GM20431 (cell line): ENCODE results near the gene DPP6.

Experiments
- in situ Hi-C: fragments of 300-500 bp; cut with MseI, MboI; formaldehyde crosslinking; loops from one replicate; pipeline ENCODE4 v1.15.0; 2020; ENCODE audit warnings: low sequenced_read_pairs; ENCODE audit not compliant: unreplicated experiment

The DPP6 gene

GRCh38 chr7:154775681-154776080 is 723.5 kb downstream of the DPP6 start:
- in situ Hi-C loops, result no loop called here

DNA sequence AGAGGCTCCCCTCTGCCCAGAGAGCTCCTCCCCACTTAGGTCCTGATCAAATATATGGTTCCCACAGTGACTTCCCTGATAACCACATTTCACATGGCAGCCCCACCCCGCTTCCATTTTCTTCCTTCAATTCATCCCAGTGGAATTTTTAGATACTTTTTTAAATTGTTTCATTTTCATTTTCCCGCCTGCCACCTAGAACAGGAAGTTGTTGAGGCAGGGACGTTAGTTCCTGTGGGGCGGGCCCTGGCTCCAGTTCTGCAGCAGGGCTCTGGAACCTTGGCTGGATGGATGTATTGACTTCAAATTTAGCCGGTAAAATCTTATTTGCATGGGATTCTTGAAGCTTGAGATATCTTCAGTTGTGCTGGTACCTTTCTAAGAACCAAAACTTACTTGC is 724.2 kb downstream of the DPP6 start:
- in situ Hi-C loops, result no loop called here

DNA sequence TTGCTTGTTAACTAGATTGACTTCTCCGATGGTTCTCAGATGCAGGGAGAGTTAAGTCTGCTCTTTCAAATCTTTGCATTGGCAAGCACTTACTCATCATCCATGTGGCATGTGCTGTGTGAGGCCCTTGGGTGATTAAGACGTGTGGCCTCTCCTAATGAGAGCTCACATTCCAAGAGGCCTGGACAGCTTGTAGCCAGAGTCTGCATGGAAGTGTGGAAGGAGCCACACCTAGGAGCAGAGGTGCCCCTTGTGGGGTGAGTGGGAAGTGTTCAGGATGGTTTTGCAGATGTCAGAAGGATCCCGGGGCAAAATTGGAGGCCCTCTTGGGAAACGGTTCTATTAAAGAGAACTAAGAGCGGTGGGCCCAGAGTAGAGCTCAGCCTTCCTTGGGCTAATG is 724.8 kb downstream of the DPP6 start:
- in situ Hi-C loops, result no loop called here

DNA sequence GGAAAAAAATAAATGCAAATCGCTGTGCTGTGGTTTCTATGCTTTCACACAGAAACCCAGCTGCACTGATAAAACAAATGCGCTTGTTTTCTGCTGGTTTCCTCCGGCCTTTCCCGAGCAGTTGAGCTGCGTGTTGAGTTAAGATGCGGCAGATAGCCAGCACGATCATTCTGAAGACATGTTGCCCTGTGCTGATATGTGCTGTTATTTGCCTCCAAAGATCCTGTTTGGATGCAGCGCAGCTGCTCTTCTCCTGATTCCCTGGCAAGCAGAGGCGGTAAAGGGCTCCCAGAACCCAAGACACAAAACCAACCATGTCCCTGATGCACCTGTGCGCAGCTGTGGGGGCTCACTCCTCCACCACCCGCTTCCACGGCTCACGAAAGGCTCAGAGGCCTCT is 725.3 kb downstream of the DPP6 start:
- in situ Hi-C loops, result no loop called here

DNA sequence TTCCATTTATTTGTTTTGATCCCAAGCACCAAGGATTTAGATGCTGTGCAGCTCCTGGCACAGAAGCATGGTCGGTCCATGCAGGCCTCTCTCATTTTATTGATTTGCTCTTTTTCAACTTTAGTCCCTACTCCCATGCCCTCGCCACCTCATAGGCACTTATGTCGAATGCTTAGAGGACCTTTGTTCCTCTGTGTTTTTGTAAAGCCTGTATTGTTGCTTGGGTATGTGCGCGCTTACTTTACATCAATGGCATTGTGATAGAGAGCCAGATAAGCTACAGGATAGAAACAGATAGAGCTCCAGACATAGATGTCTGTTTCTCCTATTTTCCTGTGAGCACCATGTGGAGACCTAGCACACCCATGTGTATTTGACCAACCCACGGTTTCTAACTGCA is 725.7 kb downstream of the DPP6 start:
- in situ Hi-C loops, result no loop called here

DNA sequence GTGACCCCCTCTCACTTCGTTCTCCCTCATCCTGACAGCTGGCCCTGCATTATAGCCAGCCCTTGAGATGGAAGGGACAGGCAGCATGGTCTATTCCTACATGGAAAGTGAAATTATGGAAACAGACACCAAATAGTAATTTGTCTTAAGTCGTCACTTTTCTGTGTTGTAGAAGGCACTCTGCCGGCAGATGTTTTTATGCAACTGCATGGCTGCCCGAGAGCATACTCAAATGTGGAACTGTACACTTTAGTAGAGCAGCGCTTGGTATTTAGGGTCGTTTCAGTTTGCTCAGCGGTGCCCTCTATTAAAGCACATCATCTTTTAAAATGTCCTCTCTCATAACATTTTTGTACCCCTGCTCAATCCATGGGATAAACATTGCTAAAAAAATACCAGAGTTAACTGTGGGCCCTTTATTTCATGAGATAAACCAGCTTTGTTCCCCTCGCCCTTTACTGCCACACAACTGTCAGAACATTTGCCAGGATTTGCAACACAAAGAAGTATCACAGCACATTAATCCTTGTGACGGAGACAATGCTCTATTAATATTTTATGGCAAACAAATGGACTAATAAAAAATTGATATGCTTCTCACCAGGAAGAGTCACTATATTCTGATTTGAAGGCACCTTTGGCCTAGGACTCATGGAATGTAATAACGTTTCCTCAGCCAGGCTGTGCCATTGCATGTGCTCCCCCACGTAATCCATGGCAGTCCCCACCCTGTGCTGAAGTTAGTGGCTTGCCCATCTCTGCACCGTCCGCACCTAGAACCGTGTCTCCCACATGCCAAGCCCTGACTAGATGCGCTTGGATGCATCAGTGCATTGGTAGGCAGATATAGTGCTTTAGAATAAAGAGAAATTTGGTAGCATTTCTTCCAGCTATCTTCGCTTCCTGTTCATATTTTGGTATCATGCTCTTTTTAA is 729.4 kb downstream of the DPP6 start:
- in situ Hi-C loops, result no loop called here

GRCh38 chr7:154783281-154783909 is 731.2 kb downstream of the DPP6 start:
- in situ Hi-C loops, result no loop called here

GRCh38 chr7:154785898-154786297 is 733.7 kb downstream of the DPP6 start:
- in situ Hi-C loops, result no loop called here

- in situ Hi-C loops, result no loop called here
Measured at GRCh38 chr7:154789404-154789803, 737.2 kb downstream of the DPP6 start.

DNA sequence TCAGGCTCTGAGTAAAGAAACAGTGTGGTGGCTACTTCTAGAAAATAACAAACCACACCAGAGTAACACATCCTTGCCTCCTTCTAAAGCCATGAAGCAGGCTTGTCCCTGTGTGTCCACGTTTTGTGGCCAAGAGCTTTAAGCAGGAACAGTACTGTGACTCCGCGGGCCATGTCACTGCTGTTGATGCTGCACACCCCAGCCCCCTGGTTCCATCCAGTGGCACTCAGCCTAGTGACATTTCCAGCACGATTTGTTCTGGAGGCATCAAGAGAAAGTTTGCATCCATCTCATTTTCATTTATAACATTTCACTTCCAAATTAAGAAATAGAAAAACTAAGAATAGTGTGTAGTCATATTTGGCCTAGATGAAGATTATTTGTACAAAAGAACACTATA is 739.4 kb downstream of the DPP6 start:
- in situ Hi-C loops, result no loop called here

GRCh38 chr7:154792436-154793055 is 740.3 kb downstream of the DPP6 start:
- in situ Hi-C loops, result no loop called here

DNA sequence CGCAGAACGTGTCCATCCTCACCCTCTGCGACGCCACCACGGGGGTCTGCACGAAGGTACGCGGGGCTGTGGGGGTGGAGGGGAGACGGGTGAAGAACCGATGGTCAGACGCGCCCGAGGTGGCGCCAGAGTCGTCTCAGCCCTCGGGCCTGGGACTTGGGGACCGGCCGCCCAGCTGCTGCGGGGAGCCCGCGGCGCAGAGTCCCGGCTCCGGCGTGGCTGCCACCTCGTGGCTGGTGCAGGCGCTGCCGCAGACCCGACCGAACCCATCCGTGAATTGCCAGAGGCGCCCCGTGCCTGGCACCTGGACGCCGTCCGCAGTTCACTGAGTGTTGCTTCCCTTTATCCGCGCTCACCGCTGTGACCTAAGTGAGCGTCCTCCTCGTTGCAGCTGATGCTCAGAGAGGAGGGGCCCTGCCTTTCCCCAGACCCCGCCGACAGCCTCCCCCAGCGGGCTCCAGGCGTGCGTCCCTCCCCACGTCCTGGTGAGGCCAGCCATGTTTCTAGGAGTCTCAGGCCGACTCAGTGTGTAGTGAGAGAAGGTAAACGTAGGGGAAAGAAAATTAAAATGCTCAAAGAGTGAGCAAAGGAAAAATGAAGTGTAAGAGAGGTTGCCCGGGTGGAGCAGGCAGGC is 742.1 kb downstream of the DPP6 start:
- in situ Hi-C loops, result no loop called here

GRCh38 chr7:154795014-154795413 is 742.8 kb downstream of the DPP6 start:
- in situ Hi-C loops, result no loop called here

DNA sequence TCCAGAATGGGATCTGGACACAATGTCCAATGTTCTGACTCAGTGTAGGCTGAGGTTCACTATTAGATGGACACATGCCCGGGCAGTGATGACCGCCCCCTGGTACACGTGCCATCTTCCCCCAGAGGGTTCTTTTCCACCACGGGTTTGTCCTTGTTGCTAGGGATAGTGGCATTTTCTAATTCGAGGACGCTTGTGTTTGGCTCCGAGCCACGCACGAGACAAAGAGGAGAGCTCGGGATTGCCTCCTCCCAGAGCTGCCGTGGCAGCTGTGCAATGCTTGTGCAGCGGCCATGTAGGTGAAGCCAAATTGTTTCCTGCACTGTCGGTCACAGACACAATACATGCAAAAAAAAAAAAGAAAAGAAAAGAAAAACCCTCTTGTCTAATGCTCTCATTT is 743.2 kb downstream of the DPP6 start:
- in situ Hi-C loops, result no loop called here

DNA sequence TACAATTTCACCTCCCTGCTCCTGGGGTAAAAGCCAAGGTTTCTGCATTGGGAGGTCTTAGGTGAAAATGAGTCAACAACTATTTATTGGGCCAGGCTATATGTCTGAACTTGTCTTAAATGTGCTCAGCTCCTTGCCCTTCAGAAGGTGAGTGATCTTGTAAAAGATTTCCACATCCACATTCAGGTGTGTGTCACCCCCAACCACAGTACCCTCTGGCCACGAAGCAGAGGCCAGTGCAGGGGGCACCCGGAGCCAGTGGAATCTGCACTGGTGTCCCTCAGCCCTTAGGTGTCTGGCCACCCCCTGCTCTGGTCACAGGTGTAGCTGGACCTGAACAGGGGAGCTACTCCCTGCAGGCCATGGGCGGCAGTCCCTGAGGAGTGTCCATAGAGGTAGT is 752.3 kb downstream of the DPP6 start:
- in situ Hi-C loops, result no loop called here

- in situ Hi-C loops, result no loop called here
Measured at GRCh38 chr7:154812027-154812426, 759.8 kb downstream of the DPP6 start.

DNA sequence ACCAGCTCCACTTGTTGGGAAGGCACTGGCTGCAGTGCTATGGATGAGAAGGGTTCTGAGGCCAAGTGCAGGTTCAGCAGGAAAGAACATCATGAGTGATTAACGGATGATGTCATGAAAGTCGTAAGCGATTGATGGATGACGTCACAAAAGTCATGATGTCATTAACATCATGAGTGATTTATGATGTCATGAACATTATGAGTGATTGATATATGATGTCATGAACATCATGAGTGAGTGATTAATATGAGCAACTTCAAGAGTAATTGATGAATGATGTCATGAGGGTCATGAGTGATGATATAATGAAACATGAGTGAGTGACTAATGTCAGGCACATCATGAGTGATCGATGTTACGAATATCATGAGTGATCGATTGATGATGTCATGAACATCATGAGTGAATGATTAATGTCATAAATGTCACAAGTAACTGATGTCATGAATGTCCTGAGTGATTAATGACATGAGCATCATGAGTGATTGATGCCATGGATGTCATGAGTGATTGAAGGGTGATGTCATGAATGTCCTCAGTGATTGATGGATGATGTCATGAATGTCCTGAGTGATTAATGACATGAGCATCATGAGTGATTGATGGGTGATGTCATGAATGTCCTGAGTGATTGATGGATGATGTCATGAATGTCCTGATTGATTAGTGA is 765.2 kb downstream of the DPP6 start:
- in situ Hi-C loops, result no loop called here

GRCh38 chr7:154827007-154827406 is 774.8 kb downstream of the DPP6 start:
- in situ Hi-C loops, result no loop called here

GRCh38 chr7:154832557-154833138 is 780.5 kb downstream of the DPP6 start:
- in situ Hi-C loops, result no loop called here

GRCh38 chr7:154836021-154836448 is 783.8 kb downstream of the DPP6 start:
- in situ Hi-C loops, result no loop called here
